ENCODE results near the gene CCDC69.
A peak's percentile ranks its signal among the peaks of the same experiment; 100 is the strongest.
"Not testable (repeated sequence)": the region's sequence is repeated elsewhere in the genome, so short reads cannot be mapped to it uniquely, and the experiment has no call there.

Gene CCDC69

GRCh38 chr5:151239237-151239861 is 15.5 kb upstream of the CCDC69 start:
- H3K4me3 ChIP-seq (ENCODE audit: low read depth, low read length): no peak overlapping the region
- TF ChIP-seq CTCF (conservative IDR thresholded peaks at IDR 0.05; ENCODE audit: low read depth, low read length): peak; percentile 93
- DNase-seq (ENCODE audit: low read depth): peak; percentile 89

GRCh38 chr5:151238303-151238741 is 14.4 kb upstream of the CCDC69 start:
- TF ChIP-seq CTCF (conservative IDR thresholded peaks at IDR 0.05; ENCODE audit: low read depth, low read length): no peak
- H3K4me3 ChIP-seq (ENCODE audit: low read depth, low read length): no peak overlapping the region
- DNase-seq (ENCODE audit: low read depth): no peak

- no peak overlapping the region for H3K4me3 ChIP-seq (ENCODE audit: low read depth, low read length)
- no peak for TF ChIP-seq CTCF (conservative IDR thresholded peaks at IDR 0.05; ENCODE audit: low read depth, low read length)
- no peak for DNase-seq (ENCODE audit: low read depth)
Measured at GRCh38 chr5:151237685-151238084, 13.8 kb upstream of the CCDC69 start.

GRCh38 chr5:151236888-151237287 is 13.0 kb upstream of the CCDC69 start:
- DNase-seq (ENCODE audit: low read depth): no peak
- H3K4me3 ChIP-seq (ENCODE audit: low read depth, low read length): no peak overlapping the region
- no peak for TF ChIP-seq CTCF (conservative IDR thresholded peaks at IDR 0.05; ENCODE audit: low read depth, low read length)

GRCh38 chr5:151235239-151235571 is 11.3 kb upstream of the CCDC69 start:
- not testable (repeated sequence) for DNase-seq (ENCODE audit: low read depth); H3K4me3 ChIP-seq (ENCODE audit: low read depth, low read length)

GRCh38 chr5:151234476-151235238 is 10.8 kb upstream of the CCDC69 start:
- peak; percentile 94 for DNase-seq (ENCODE audit: low read depth)
- no peak for TF ChIP-seq CTCF (conservative IDR thresholded peaks at IDR 0.05; ENCODE audit: low read depth, low read length)
- no peak overlapping the region for H3K4me3 ChIP-seq (ENCODE audit: low read depth, low read length)

- no peak for TF ChIP-seq CTCF (conservative IDR thresholded peaks at IDR 0.05; ENCODE audit: low read depth, low read length)
- no peak for DNase-seq (ENCODE audit: low read depth)
- H3K4me3 ChIP-seq (ENCODE audit: low read depth, low read length): no peak overlapping the region
Measured at GRCh38 chr5:151233616-151234085, 9.8 kb upstream of the CCDC69 start.
